GM12873 (cell line): ENCODE data around the gene CLC.

Experiments
- CTCF ChIP-seq: IDR thresholded peaks from 2 replicates; pipeline ENCODE4 v1.5.1; 2012; ENCODE audit warnings: low read depth, mild to moderate bottlenecking, moderate library complexity, low read length, control low read depth; ENCODE audit not compliant: insufficient read depth; ENCODE audit errors: missing control alignments

Gene CLC

GRCh38 chr19:39686739-39687138, 51.1 kb downstream of the CLC start:
- TF ChIP-seq CTCF = no peak

- TF ChIP-seq CTCF = no peak
Measured at GRCh38 chr19:39684267-39684666, 53.6 kb downstream of the CLC start.

- TF ChIP-seq CTCF = no peak
Measured at GRCh38 chr19:39681416-39681815, 56.4 kb downstream of the CLC start.
